GM23338 (cell line): Measurements from ENCODE around the gene LAMC3.

Experiments used
- CREB1 ChIP-seq: fragments of 250-450 bp; sonication (Bioruptor Pico); IDR thresholded peaks from 2 replicates; pipeline ENCODE4 v1.5.0; 2020; ENCODE audit warnings: low read depth, mild to moderate bottlenecking, moderate library complexity
- EZH2 ChIP-seq: fragments of 200-600 bp; sonication (generic); IDR thresholded peaks from one replicate; pipeline ENCODE4 v1.8.0; 2017; ENCODE audit warnings: antibody characterized with exemption, mild to moderate bottlenecking, low read depth; ENCODE audit not compliant: unreplicated experiment
- EZH2phosphoT487 ChIP-seq: fragments of 200-600 bp; sonication (generic); IDR thresholded peaks from one replicate; pipeline ENCODE4 v1.8.1; 2018; ENCODE audit warnings: antibody characterized with exemption; ENCODE audit not compliant: unreplicated experiment
- JUNB ChIP-seq: IDR thresholded peaks from one replicate; pipeline ENCODE4 v1.6.1; 2016; ENCODE audit warnings: antibody characterized with exemption; ENCODE audit not compliant: unreplicated experiment
- POLR2AphosphoS5 ChIP-seq: IDR thresholded peaks from 2 replicates; pipeline ENCODE4 v1.6.1; 2016; ENCODE audit warnings: antibody characterized with exemption, low read depth
- STAT1 ChIP-seq: IDR thresholded peaks from one replicate; pipeline ENCODE4 v1.6.1; 2016; ENCODE audit warnings: antibody characterized with exemption; ENCODE audit not compliant: unreplicated experiment
- ZNF331 ChIP-seq: fragments of 250-450 bp; sonication (Bioruptor Pico); IDR thresholded peaks from 2 replicates; pipeline ENCODE4 v1.5.0; 2020; ENCODE audit warnings: low read depth, mild to moderate bottlenecking, moderate library complexity
- TF ChIP-seq, protein P1 (sequence below), 2 experiments: fragments of 200-600 bp in 1 of 2; sonication (generic) in 1 of 2; conservative IDR thresholded peaks; 2 replicates each; pipeline versions ENCODE4 v1.5.1 to v1.6.1; 2016 to 2017; ENCODE audit warnings: antibody characterized with exemption in 2 of 2, low read depth in 2 of 2, mild to moderate bottlenecking in 2 of 2, moderate library complexity in 1 of 2
- TF ChIP-seq, protein P2 (sequence below): IDR thresholded peaks from 2 replicates; pipeline ENCODE4 v1.6.1; 2016; ENCODE audit warnings: antibody characterized with exemption
- TF ChIP-seq, protein P3 (sequence below): IDR thresholded peaks from one replicate; pipeline ENCODE4 v1.6.1; 2018; ENCODE audit warnings: antibody characterized with exemption; ENCODE audit not compliant: unreplicated experiment

DNA sequence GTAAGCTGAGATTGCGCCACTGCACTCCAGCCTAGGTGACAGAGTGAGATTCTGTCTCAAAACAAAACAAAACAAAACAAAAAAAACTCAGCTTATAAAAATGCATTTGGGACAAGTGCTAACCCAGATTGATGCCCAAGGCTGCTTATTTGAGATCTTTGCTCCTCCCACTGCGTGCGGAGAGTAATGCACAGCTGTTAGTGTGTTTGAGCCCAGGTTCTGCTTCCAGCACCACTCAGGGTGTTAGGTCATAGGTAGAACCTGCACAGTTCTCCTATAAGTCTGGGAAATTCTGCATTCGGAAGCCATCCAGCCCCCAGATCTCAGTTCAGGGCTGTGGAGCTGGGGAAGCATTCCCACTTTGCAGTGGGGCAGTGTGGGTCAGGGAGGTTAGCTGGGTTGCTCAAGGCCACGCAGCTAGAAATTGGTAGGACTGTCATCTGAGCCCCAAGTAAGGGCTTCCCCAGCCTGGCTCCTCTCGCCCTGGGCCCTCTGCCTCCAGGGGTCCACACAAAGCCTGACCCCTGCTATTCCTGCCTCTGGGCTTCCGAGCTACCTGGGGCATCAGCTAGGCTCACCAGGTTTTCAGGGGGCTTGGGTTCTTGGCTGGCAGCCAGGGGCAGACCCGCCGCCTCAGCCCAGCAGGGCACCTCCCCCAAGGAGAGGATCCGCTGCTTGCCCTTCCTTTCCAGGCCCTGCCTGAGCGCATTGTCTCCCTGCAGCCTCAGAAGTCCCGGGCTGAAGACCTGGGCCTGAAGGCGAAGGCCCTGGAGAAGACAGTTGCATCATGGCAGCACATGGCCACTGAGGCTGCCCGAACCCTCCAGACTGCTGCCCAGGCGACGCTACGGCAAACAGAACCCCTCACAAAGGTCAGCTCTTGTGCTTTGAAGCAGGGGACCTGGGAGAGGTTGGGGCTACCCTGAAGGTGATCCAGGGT, 69.7 kb downstream of the LAMC3 start:
- TF ChIP-seq POLR2AphosphoS5 (no peak), EZH2 (no peak), STAT1 (no peak), CREB1 (CRISPR knock-in tag) (no peak), JUNB (no peak), EZH2phosphoT487 (no peak), ZNF331 (CRISPR knock-in tag) (no peak)
- TF ChIP-seq, protein P1, sequence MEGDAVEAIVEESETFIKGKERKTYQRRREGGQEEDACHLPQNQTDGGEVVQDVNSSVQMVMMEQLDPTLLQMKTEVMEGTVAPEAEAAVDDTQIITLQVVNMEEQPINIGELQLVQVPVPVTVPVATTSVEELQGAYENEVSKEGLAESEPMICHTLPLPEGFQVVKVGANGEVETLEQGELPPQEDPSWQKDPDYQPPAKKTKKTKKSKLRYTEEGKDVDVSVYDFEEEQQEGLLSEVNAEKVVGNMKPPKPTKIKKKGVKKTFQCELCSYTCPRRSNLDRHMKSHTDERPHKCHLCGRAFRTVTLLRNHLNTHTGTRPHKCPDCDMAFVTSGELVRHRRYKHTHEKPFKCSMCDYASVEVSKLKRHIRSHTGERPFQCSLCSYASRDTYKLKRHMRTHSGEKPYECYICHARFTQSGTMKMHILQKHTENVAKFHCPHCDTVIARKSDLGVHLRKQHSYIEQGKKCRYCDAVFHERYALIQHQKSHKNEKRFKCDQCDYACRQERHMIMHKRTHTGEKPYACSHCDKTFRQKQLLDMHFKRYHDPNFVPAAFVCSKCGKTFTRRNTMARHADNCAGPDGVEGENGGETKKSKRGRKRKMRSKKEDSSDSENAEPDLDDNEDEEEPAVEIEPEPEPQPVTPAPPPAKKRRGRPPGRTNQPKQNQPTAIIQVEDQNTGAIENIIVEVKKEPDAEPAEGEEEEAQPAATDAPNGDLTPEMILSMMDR (conservative IDR thresholded peaks at IDR 0.05; ENCODE audit: low read depth in 2 of 2), result no peak
- TF ChIP-seq, protein P2, sequence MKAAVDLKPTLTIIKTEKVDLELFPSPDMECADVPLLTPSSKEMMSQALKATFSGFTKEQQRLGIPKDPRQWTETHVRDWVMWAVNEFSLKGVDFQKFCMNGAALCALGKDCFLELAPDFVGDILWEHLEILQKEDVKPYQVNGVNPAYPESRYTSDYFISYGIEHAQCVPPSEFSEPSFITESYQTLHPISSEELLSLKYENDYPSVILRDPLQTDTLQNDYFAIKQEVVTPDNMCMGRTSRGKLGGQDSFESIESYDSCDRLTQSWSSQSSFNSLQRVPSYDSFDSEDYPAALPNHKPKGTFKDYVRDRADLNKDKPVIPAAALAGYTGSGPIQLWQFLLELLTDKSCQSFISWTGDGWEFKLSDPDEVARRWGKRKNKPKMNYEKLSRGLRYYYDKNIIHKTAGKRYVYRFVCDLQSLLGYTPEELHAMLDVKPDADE, result no peak
- TF ChIP-seq, protein P3, sequence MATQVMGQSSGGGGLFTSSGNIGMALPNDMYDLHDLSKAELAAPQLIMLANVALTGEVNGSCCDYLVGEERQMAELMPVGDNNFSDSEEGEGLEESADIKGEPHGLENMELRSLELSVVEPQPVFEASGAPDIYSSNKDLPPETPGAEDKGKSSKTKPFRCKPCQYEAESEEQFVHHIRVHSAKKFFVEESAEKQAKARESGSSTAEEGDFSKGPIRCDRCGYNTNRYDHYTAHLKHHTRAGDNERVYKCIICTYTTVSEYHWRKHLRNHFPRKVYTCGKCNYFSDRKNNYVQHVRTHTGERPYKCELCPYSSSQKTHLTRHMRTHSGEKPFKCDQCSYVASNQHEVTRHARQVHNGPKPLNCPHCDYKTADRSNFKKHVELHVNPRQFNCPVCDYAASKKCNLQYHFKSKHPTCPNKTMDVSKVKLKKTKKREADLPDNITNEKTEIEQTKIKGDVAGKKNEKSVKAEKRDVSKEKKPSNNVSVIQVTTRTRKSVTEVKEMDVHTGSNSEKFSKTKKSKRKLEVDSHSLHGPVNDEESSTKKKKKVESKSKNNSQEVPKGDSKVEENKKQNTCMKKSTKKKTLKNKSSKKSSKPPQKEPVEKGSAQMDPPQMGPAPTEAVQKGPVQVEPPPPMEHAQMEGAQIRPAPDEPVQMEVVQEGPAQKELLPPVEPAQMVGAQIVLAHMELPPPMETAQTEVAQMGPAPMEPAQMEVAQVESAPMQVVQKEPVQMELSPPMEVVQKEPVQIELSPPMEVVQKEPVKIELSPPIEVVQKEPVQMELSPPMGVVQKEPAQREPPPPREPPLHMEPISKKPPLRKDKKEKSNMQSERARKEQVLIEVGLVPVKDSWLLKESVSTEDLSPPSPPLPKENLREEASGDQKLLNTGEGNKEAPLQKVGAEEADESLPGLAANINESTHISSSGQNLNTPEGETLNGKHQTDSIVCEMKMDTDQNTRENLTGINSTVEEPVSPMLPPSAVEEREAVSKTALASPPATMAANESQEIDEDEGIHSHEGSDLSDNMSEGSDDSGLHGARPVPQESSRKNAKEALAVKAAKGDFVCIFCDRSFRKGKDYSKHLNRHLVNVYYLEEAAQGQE, result no peak
